RKO (cell line): ENCODE measurements around the gene CTNNBL1.
"Not testable (repeated sequence)": the region's sequence is repeated elsewhere in the genome, so short reads cannot be mapped to it uniquely, and the experiment has no call there.

Experiments
- DNase-seq: peaks from one replicate; pipeline ENCODE4 v3.0.0-alpha.2; 2016; ENCODE audit warnings: low spot score

The CTNNBL1 gene

GRCh38 chr20:37693635-37694626 is at the start of gene CTNNBL1:
Gene CTNNBL1, plus strand, starts transcription at chr20:37694030. Its CDS starts 93 bp downstream, at chr20:37694123.
- DNase-seq: peak; percentile 98

- DNase-seq: no peak
Measured at GRCh38 chr20:37644605-37645004, 49.2 kb upstream of the CTNNBL1 start.

GRCh38 chr20:37647946-37648345 is 45.9 kb upstream of the CTNNBL1 start:
- no peak for DNase-seq

- peak; percentile 51 for DNase-seq
Measured at GRCh38 chr20:37649017-37649416, 44.8 kb upstream of the CTNNBL1 start.

GRCh38 chr20:37649676-37650370 is 44.0 kb upstream of the CTNNBL1 start:
- DNase-seq: no peak

- DNase-seq: no peak
Measured at GRCh38 chr20:37650661-37651060, 43.2 kb upstream of the CTNNBL1 start.

GRCh38 chr20:37651932-37652331 is 41.9 kb upstream of the CTNNBL1 start:
- peak; percentile 29 for DNase-seq

- DNase-seq: no peak
Measured at GRCh38 chr20:37656945-37657344, 36.9 kb upstream of the CTNNBL1 start.

- DNase-seq: no peak
Measured at GRCh38 chr20:37657924-37658804, 35.7 kb upstream of the CTNNBL1 start.

GRCh38 chr20:37661519-37661918 is 32.3 kb upstream of the CTNNBL1 start:
- no peak for DNase-seq

- no peak for DNase-seq
Measured at GRCh38 chr20:37662308-37662707, 31.5 kb upstream of the CTNNBL1 start.

- not testable (repeated sequence) for DNase-seq
Measured at GRCh38 chr20:37664595-37664994, 29.2 kb upstream of the CTNNBL1 start.

- no peak for DNase-seq
Measured at GRCh38 chr20:37668166-37668565, 25.7 kb upstream of the CTNNBL1 start.

GRCh38 chr20:37669062-37669772 is 24.6 kb upstream of the CTNNBL1 start:
- no peak for DNase-seq

- no peak for DNase-seq
Measured at GRCh38 chr20:37669773-37670236, 24.0 kb upstream of the CTNNBL1 start.

- DNase-seq: no peak
Measured at GRCh38 chr20:37670351-37670791, 23.5 kb upstream of the CTNNBL1 start.

GRCh38 chr20:37672143-37672542 is 21.7 kb upstream of the CTNNBL1 start:
- no peak for DNase-seq

GRCh38 chr20:37673444-37673843 is 20.4 kb upstream of the CTNNBL1 start:
- DNase-seq: no peak

- DNase-seq: no peak
Measured at GRCh38 chr20:37676440-37676839, 17.4 kb upstream of the CTNNBL1 start.

- DNase-seq: no peak
Measured at GRCh38 chr20:37677969-37678861, 15.6 kb upstream of the CTNNBL1 start.
